GM12864 (cell line): ENCODE results near the gene SEMA3A.
A peak's percentile ranks its signal among the peaks of the same experiment; 100 is the strongest.

Source experiments
- DNase-seq: peaks from one replicate; pipeline ENCODE4 v3.0.0-alpha.2; 2011; ENCODE audit warnings: low read depth
- H3K4me3 ChIP-seq: 2 replicates; pipeline ENCODE4 v1.5.1; 2011; ENCODE audit warnings: mild to moderate bottlenecking, low read depth, low read length, control low read depth
- TF ChIP-seq, protein P1 (sequence below): IDR thresholded peaks from 2 replicates; pipeline ENCODE4 v1.5.1; 2011; ENCODE audit warnings: low read depth, mild to moderate bottlenecking, moderate library complexity, low read length, control low read depth, inconsistent platforms; ENCODE audit errors: missing control alignments

The SEMA3A gene

DNA sequence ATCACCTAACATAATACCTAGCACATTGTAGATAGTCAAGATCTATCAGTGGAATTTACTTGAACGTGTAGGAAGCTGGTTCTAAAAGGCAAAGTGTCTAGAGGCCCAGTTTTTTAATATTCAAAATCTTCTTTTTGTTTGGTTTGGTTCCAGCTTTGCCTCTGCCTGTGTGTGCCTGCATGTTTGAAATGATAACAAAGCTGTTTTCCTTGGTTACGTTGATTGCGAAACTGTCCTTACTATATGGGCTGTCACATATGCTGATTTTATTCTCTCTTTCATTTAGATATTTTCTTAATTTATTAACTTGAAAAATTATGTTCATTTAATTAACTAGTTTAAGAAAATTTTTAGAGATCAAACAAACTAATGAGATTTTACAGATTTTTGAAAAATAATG lies 237.3 kb downstream of the SEMA3A start:
- TF ChIP-seq, protein P1, sequence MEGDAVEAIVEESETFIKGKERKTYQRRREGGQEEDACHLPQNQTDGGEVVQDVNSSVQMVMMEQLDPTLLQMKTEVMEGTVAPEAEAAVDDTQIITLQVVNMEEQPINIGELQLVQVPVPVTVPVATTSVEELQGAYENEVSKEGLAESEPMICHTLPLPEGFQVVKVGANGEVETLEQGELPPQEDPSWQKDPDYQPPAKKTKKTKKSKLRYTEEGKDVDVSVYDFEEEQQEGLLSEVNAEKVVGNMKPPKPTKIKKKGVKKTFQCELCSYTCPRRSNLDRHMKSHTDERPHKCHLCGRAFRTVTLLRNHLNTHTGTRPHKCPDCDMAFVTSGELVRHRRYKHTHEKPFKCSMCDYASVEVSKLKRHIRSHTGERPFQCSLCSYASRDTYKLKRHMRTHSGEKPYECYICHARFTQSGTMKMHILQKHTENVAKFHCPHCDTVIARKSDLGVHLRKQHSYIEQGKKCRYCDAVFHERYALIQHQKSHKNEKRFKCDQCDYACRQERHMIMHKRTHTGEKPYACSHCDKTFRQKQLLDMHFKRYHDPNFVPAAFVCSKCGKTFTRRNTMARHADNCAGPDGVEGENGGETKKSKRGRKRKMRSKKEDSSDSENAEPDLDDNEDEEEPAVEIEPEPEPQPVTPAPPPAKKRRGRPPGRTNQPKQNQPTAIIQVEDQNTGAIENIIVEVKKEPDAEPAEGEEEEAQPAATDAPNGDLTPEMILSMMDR, result no peak
- H3K4me3 ChIP-seq, result no peak overlapping the region
- DNase-seq, result no peak

DNA sequence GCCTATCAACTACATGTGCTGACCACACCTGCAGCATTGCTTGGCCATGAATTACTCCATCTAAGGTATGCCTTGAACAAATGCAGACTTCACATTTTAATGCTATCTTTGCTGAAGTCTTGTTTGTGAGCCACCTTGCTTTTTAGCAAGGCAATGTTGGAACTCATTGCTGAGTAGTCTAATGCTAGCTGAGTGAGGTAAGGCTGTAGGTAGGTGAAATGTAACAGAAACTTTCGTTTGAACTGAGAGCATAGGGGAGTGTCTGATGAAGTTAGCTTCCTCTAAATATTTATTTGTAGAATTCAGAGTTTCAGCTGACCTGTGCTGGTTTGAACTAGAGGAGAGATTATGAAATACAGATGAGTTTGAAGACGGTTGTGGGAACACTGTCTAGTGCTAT lies 238.5 kb downstream of the SEMA3A start:
- DNase-seq, result no peak
- TF ChIP-seq, protein P1, result no peak
- no peak overlapping the region for H3K4me3 ChIP-seq

DNA sequence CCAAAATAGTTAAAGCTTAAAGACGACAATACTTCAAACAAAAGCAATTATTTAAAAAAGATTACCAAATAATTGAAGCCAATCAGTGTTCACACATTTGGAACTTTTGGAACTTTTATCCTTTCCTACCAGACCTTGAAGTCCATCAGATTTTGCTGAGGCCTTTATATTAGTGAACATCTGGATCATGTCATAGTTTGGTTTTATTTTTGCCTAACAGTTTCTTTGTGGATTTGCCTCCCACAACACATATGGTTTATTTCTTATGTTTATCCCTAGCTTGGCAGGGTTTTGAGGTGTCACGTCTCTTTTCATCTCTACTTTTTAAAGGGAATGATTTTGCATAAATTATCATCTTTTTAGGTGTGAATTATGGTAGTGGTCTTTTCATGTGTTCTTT lies 242.4 kb downstream of the SEMA3A start:
- no peak for DNase-seq
- no peak overlapping the region for H3K4me3 ChIP-seq
- TF ChIP-seq, protein P1, result no peak

DNA sequence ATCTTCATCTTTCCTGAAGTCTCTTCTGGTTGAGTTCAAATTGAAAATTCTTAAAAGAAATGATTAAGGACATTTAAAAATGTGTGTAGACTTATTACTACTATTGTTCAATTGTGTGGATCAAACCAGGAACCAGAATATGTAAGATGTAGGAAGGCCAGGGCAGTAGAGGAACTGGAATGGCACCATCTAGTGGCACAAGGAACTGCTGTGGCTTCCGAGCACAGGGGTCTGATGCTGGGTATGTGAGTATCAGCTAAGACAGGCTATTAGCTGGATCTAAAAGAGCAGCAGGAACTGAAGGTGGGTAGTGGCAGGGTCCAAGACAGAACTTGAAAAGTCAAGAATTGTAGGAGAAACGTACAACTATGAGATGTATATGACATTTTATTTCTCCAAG lies 247.3 kb downstream of the SEMA3A start:
- H3K4me3 ChIP-seq, result no peak overlapping the region
- TF ChIP-seq, protein P1, result peak; percentile 64
- DNase-seq, result no peak

DNA sequence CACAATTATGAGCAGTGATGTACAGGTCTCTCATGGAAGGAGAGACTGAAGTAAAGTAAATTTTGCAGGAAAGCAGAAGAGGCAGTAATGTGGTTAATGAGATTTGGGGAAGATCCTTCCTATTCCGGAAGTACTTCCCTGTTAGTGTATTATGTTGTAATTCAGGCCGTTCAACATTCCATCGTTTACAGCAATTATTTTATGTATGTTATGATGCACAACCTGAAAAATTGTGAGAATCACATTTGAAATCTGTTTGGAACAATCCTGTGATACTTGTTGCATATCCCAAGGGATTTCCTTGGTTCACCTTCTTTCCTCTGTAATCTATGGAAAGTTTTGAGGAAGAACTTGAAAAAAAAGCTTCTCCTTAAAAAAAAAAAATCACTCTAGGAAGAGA lies 247.8 kb downstream of the SEMA3A start:
- H3K4me3 ChIP-seq, result no peak overlapping the region
- TF ChIP-seq, protein P1, result no peak
- DNase-seq, result no peak

DNA sequence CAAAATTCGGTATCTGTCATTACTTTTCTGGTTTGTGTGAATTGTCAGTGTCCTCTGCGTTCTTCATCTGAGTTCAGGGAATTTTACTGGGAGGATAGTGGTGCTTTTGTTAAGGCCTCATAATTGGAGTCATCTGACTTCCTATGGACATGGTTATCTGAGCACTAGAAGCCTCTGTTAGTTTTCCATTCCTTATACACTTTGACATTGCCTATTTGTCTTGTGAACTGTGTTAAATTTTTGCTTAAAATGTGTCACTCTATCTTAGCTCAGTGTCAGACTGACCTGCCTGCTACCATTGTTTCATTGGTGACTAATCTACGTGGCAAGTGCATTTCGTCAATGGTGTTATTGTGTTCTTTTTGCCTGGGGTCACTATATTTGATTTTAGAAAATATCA lies 253.3 kb downstream of the SEMA3A start:
- TF ChIP-seq, protein P1, result no peak
- no peak for DNase-seq
- no peak overlapping the region for H3K4me3 ChIP-seq

DNA sequence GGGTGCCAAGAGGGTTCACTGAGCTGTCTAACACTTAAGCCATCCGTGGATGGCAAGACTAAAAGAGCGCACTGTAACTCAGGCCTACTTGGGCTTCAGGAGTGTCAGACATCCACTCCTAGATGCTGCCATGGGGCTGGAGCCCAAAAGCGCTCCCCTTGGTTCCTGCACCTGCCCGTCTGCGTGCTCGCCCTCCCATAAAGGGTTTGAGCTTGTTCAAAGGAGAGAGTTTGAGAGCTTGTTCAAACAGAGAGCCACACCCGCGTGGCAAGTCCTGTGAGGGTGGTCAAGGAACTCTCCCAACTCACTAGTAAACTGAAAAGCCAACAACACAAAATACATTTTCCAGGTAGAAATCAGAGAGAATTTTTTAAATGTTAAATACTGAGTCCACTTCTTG lies 256.7 kb downstream of the SEMA3A start:
- TF ChIP-seq, protein P1, result no peak
- H3K4me3 ChIP-seq, result no peak overlapping the region
- no peak for DNase-seq
